ENCODE data around the gene TNNT1.

DNA sequence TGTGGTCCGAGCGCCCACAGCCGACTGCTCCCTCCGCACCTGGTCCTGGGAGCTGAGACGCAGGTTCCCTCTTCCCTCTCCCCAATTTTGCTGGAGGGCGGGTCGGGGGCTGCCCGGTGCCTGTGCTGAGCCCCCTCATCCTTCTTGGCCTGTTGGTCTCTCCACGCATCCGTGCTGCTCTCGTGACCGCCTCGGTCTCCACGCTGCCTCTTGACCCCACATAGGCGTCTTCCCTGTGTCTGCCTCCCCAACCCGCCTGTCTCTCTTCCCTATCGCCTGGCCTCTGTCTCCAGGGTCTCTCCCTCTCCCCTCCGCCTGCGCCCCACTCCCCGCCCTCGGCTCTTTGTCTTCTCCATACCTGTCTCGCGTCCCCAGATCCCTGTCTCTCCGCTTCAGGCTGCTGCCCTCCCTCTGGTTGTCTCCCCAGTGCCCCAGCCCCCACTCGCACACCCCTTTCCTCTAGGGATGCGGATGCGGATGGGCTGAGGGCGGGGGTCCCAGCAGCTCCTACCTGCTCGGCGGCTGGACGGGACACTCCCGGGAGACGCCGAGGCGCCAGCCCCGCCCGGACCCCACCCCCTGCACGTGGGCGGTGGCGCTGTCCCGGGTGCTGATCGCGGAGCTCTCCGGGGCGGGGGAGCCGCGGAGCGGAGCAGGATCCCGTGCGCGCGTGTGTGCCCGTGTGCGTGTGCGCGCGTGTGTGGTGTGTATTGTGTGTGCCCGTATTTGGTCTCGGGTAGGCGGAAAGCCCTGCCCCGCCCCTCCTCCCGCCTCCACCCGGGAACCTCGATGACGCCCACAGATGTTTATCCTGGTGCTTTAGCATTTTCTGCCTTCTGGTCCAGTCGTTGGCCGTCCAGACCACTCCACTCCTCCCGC lies 30.8 kb upstream of the TNNT1 start, which contains the start of gene SYT5:
- TF ChIP-seq, protein P1, sequence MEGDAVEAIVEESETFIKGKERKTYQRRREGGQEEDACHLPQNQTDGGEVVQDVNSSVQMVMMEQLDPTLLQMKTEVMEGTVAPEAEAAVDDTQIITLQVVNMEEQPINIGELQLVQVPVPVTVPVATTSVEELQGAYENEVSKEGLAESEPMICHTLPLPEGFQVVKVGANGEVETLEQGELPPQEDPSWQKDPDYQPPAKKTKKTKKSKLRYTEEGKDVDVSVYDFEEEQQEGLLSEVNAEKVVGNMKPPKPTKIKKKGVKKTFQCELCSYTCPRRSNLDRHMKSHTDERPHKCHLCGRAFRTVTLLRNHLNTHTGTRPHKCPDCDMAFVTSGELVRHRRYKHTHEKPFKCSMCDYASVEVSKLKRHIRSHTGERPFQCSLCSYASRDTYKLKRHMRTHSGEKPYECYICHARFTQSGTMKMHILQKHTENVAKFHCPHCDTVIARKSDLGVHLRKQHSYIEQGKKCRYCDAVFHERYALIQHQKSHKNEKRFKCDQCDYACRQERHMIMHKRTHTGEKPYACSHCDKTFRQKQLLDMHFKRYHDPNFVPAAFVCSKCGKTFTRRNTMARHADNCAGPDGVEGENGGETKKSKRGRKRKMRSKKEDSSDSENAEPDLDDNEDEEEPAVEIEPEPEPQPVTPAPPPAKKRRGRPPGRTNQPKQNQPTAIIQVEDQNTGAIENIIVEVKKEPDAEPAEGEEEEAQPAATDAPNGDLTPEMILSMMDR (IDR thresholded peaks at IDR 0.05), result no peak
- TF ChIP-seq RFX5 (IDR thresholded peaks at IDR 0.05; ENCODE audit: low read length) (no peak), GABPA (IDR thresholded peaks at IDR 0.05; ENCODE audit: low read depth) (no peak), SIN3A (IDR thresholded peaks at IDR 0.05; ENCODE audit: borderline replicate concordance, low read depth, low read length) (peak; percentile 88), POLR2AphosphoS5 (IDR thresholded peaks at IDR 0.05; ENCODE audit: low read depth, low read length) (no peak), YY1 (IDR thresholded peaks at IDR 0.05; ENCODE audit: low read depth) (no peak), FOXM1 (IDR thresholded peaks at IDR 0.05; ENCODE audit: low read depth) (no peak), TAF1 (IDR thresholded peaks at IDR 0.05; ENCODE audit: borderline replicate concordance, low read depth, low read length) (no peak)
- TF ChIP-seq, protein P2, sequence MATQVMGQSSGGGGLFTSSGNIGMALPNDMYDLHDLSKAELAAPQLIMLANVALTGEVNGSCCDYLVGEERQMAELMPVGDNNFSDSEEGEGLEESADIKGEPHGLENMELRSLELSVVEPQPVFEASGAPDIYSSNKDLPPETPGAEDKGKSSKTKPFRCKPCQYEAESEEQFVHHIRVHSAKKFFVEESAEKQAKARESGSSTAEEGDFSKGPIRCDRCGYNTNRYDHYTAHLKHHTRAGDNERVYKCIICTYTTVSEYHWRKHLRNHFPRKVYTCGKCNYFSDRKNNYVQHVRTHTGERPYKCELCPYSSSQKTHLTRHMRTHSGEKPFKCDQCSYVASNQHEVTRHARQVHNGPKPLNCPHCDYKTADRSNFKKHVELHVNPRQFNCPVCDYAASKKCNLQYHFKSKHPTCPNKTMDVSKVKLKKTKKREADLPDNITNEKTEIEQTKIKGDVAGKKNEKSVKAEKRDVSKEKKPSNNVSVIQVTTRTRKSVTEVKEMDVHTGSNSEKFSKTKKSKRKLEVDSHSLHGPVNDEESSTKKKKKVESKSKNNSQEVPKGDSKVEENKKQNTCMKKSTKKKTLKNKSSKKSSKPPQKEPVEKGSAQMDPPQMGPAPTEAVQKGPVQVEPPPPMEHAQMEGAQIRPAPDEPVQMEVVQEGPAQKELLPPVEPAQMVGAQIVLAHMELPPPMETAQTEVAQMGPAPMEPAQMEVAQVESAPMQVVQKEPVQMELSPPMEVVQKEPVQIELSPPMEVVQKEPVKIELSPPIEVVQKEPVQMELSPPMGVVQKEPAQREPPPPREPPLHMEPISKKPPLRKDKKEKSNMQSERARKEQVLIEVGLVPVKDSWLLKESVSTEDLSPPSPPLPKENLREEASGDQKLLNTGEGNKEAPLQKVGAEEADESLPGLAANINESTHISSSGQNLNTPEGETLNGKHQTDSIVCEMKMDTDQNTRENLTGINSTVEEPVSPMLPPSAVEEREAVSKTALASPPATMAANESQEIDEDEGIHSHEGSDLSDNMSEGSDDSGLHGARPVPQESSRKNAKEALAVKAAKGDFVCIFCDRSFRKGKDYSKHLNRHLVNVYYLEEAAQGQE (IDR thresholded peaks at IDR 0.05; ENCODE audit: low read depth, low read length), result peak; percentile 99
